Endothelial cell of umbilical vein (primary cell): ENCODE data around the gene ZNF652. TPM values are rescaled to one million over a fixed set of nuclear protein-coding genes. Genes with fewer than 3 reads are reported as not detected.

Experiments used
- BruUV-seq: library from RNA; stranded (reverse); fragments of 400-500 nt; replicated peaks from 2 replicates; lab custom pipeline; 2021; lab: Mats Ljungman, UMichigan
- CTCF ChIA-PET: fragments of 300-600, 350-600 bp; sonication (Branson Sonifier 250); formaldehyde crosslinking; loops from one replicate; lab custom pipeline; 2021; ENCODE audit warnings: antibody characterized with exemption, inconsistent platforms; lab: Charles Lee
- POLR2A ChIA-PET: fragments of 300-600, 350-600 bp; sonication (Branson Sonifier 250); formaldehyde crosslinking; loops from one replicate; lab custom pipeline; 2021; ENCODE audit warnings: antibody characterized with exemption, inconsistent platforms; lab: Charles Lee
- DNase-seq: peaks from one replicate; pipeline ENCODE4 v3.0.0-alpha.2; 2011; ENCODE audit warnings: low read depth, low spot score
- FAIRE-seq: peaks from 2 replicates; lab custom pipeline; 2011; peaks lifted over from hg19 to GRCh38; lab: Jason Lieb, UNC
- H2AFZ ChIP-seq: 2 replicates; pipeline ENCODE4 v1.6.0; 2012; ENCODE audit warnings: low read depth, low read length, control low read depth, inconsistent platforms
- H3K27ac ChIP-seq: 2 replicates; pipeline ENCODE4 v1.5.1; 2011; ENCODE audit warnings: low read depth, mild to moderate bottlenecking, control low read depth, low read length, moderate library complexity; ENCODE audit not compliant: insufficient read depth
- H3K27me3 ChIP-seq, 2 experiments: 2 replicates each; pipeline versions ENCODE4 v1.6.0 to v1.6.1; 2011; ENCODE audit warnings: low read length in 2 of 2, mixed read lengths in 1 of 2; ENCODE audit not compliant: control insufficient read depth in 2 of 2, insufficient read depth in 2 of 2
- H3K36me3 ChIP-seq, 2 experiments: 2 replicates in 1 of 2; 3 replicates in 1 of 2; pipeline ENCODE4 v1.5.1; 2011; ENCODE audit warnings: low read length in 2 of 2, mild to moderate bottlenecking in 1 of 2, moderate library complexity in 1 of 2; ENCODE audit not compliant: control insufficient read depth in 2 of 2, insufficient read depth in 2 of 2; ENCODE audit errors: extremely low read depth in 1 of 2
- H3K4me1 ChIP-seq: 3 replicates; pipeline ENCODE4 v1.5.1; 2011; ENCODE audit warnings: mild to moderate bottlenecking, low read length; ENCODE audit not compliant: control insufficient read depth, insufficient read depth; ENCODE audit errors: extremely low read depth
- H3K4me2 ChIP-seq: 2 replicates; pipeline ENCODE4 v1.6.1; 2011; ENCODE audit warnings: low read length, control low read depth, mixed read lengths; ENCODE audit not compliant: insufficient read depth
- H3K4me3 ChIP-seq, 3 experiments: fragments of 200-600 bp in 1 of 3; sonication (generic), shearing (Covaris generic) in 1 of 3; replicated peaks in 1 of 3; 2 replicates each; pipeline ENCODE4 v1.5.1; 2011 to 2016; ENCODE audit warnings: control low read depth in 3 of 3, low read length in 3 of 3, mild to moderate bottlenecking in 2 of 3, inconsistent platforms in 1 of 3, low read depth in 1 of 3, moderate library complexity in 1 of 3; ENCODE audit not compliant: insufficient read depth in 1 of 3
- H3K79me2 ChIP-seq: 2 replicates; pipeline ENCODE4 v1.6.0; 2012; ENCODE audit warnings: low read length, inconsistent platforms; ENCODE audit not compliant: control insufficient read depth, insufficient read depth
- H3K9ac ChIP-seq: replicated peaks from 2 replicates; pipeline ENCODE3; 2011; ENCODE audit warnings: low read length, control low read depth; ENCODE audit not compliant: insufficient read depth; ENCODE audit errors: extremely low read depth
- H3K9me1 ChIP-seq: replicated peaks from 3 replicates; pipeline ENCODE4 v1.6.0; 2011; ENCODE audit warnings: mild to moderate bottlenecking, low read length; ENCODE audit not compliant: control insufficient read depth, insufficient read depth; ENCODE audit errors: extremely low read depth
- H3K9me3 ChIP-seq: replicated peaks from 2 replicates; pipeline ENCODE4 v1.5.1; 2012; ENCODE audit warnings: low read length, inconsistent platforms; ENCODE audit not compliant: control insufficient read depth, insufficient read depth
- H4K20me1 ChIP-seq: replicated peaks from 2 replicates; pipeline ENCODE3; 2011; ENCODE audit warnings: mild to moderate bottlenecking, low read length; ENCODE audit not compliant: control insufficient read depth, insufficient read depth; ENCODE audit errors: extremely low read depth
- CTCF ChIP-seq, 2 donors: IDR thresholded peaks; 1 replicate in 1 of 2; 2 replicates in 1 of 2; pipeline ENCODE4 v1.5.1; 2011; ENCODE audit warnings: low read length in 2 of 2, mild to moderate bottlenecking in 2 of 2, moderate library complexity in 2 of 2, control low read depth in 1 of 2, inconsistent platforms in 1 of 2, low read depth in 1 of 2; ENCODE audit not compliant: insufficient read depth in 1 of 2; ENCODE audit errors: extremely low read depth in 1 of 2
- EZH2 ChIP-seq: IDR thresholded peaks from 2 replicates; pipeline ENCODE4 v1.6.1; 2012; ENCODE audit warnings: borderline replicate concordance, low read depth, mild to moderate bottlenecking, moderate library complexity, low read length, inconsistent platforms; ENCODE audit not compliant: severe bottlenecking
- FOS ChIP-seq: IDR thresholded peaks from 2 replicates; pipeline ENCODE4 v1.6.1; 2011; ENCODE audit warnings: mild to moderate bottlenecking, low read length, moderate library complexity, borderline replicate concordance; ENCODE audit not compliant: insufficient read depth
- GATA2 ChIP-seq: IDR thresholded peaks from 2 replicates; pipeline ENCODE4 v1.7.0; 2011; ENCODE audit warnings: low read depth, mild to moderate bottlenecking, moderate library complexity, mixed read lengths, low read length; ENCODE audit not compliant: insufficient read length, insufficient read depth
- JUN ChIP-seq: IDR thresholded peaks from 2 replicates; pipeline ENCODE4 v1.6.1; 2011; ENCODE audit warnings: borderline replicate concordance, low read depth; ENCODE audit not compliant: insufficient read length, insufficient read depth
- MAX ChIP-seq: IDR thresholded peaks from 2 replicates; pipeline ENCODE4 v1.6.1; 2011; ENCODE audit not compliant: insufficient read depth, insufficient read length
- MYC ChIP-seq: IDR thresholded peaks from one replicate; pipeline ENCODE4 v1.6.1; 2011; ENCODE audit warnings: mild to moderate bottlenecking, low read depth, low read length
- POLR2A ChIP-seq: IDR thresholded peaks from 2 replicates; pipeline ENCODE4 v1.6.1; 2012; ENCODE audit warnings: low read depth, mild to moderate bottlenecking, control low read depth, low read length
- POLR2AphosphoS5 ChIP-seq: IDR thresholded peaks from 2 replicates; pipeline ENCODE4 v1.6.1; 2012; ENCODE audit warnings: low read depth, mild to moderate bottlenecking, control low read depth, low read length, moderate library complexity; ENCODE audit not compliant: insufficient read depth
- dilution Hi-C: fragments of 300-500 bp; cut with MboI; formaldehyde crosslinking; loops from one replicate; pipeline ENCODE4 v1.15.0; 2019; ENCODE audit warnings: low sequenced_read_pairs; ENCODE audit not compliant: extremely low pct_ligation_motif_present
- intact Hi-C: fragments of 100-400 bp; cut with micrococcal nuclease; formaldehyde crosslinking; loops from one replicate; pipeline ENCODE4 v1.10.0; 2022
- polyA plus RNA-seq, 4 experiments: library from polyadenylated mRNA; depleted of rRNA in 3 of 4; stranded (reverse) in 3 of 4; unstranded in 1 of 4; fragments of >200 nt; gene quantifications; 2 replicates each; pipeline versions ENCODE4 v1.2.1 to v1.2.3, GENCODE V29; 2011 to 2012; ENCODE audit warnings: missing spikeins in 1 of 4
- total RNA-seq: library from RNA; stranded (reverse); gene quantifications from 2 replicates; pipeline ENCODE4 v1.2.3, GENCODE V29; 2021

ZNF652 gene
- total and polyA plus RNA-seq, 2 donors (not counting 3 experiments of a cell fraction or from before 2014, with no cell fraction given): 6.1 to 18.6 TPM

GRCh38 chr17:49316258-49316570 lies 45.8 kb downstream of the ZNF652 start:
- FAIRE-seq (no peak), DNase-seq (no peak)
- peaks cover 0 to 3% of the 10 kb centered on the region in 2 experiments for H3K36me3 ChIP-seq
- no peak overlapping the region for H2AFZ ChIP-seq
- no peaks in the 10 kb centered on the region for H3K9me1 ChIP-seq
- ChIA-PET POLR2A (no interaction called here), CTCF (interaction anchor here (0.6 to 3.7 kb wide), 16 partner anchors 10 to 241 kb away, joined by 3 to 79 read pairs (median 6); no protein-coding TSS in a partner anchor)
- no peak overlapping the region for H3K4me2 ChIP-seq
- no peaks in the 10 kb centered on the region for H3K27me3 ChIP-seq
- dilution Hi-C loops: no loop called here
- peaks cover 2% of the 10 kb centered on the region for H3K79me2 ChIP-seq
- no peaks in the 10 kb centered on the region for H4K20me1 ChIP-seq
- no peak overlapping the region for H3K9ac ChIP-seq
- TF ChIP-seq FOS: no peak
- no peak for TF ChIP-seq JUN
- TF ChIP-seq POLR2AphosphoS5: no peak
- TF ChIP-seq POLR2A: no peak
- no peak for TF ChIP-seq MAX
- TF ChIP-seq EZH2: no peak
- no peak for TF ChIP-seq CTCF (IDR thresholded peaks at IDR 0.05; ENCODE audit: extremely low read depth in 1 of 2, insufficient read depth in 1 of 2, low read depth in 1 of 2, low read length in 2 of 2)
- TF ChIP-seq GATA2: no peak
- no peak for TF ChIP-seq MYC
- H3K9me3 ChIP-seq: no peaks in the 10 kb centered on the region
- no TSS peak for BruUV-seq
- peaks cover 11% of the 10 kb centered on the region for H3K4me1 ChIP-seq
- H3K4me3 ChIP-seq: no peak overlapping the region
- intact Hi-C loops: no loop called here
- H3K27ac ChIP-seq: no peak overlapping the region
